Measurements from ENCODE around the gene GPR158. TPM values are rescaled to one million over a fixed set of nuclear protein-coding genes. Genes with fewer than 3 reads are reported as not detected.

The GPR158 gene
- total RNA-seq, 1 experiment from 2014 or later = 2.9 TPM

DNA sequence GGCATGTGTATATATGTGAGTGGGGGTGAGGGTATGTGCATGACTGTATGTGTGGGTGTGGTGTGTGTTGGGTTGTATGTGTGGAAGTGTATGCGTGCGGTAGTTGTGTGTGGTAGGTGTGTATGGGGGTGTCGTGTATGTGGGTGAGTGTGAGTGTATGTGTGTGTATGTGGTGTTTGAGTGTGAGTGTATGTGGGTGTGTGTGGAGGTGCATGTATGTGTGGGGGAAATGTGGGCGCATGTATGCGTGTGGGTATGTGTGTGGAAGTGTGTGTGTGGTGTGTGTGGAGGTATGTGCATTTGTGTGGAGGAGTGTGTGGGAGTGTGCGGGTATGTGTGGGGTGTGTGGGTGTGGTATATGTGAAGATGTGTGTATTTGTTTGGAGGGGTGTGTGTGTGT, 269.5 kb downstream of the GPR158 start:
- Histone ChIP-seq H3K4me2 (ENCODE audit: low read length) (no peak overlapping the region), H2AFZ (ENCODE audit: low read depth, low read length, poor library complexity, severe bottlenecking) (no peak overlapping the region), H3K27ac (ENCODE audit: low read depth, low read length) (no peak overlapping the region), H3K9me3 (ENCODE audit: control insufficient read depth in 1 of 2, insufficient read depth in 1 of 2, low read depth in 1 of 2, low read length in 2 of 2) (no peaks in the 10 kb centered on the region), H3K4me1 (ENCODE audit: control insufficient read depth in 1 of 2, insufficient read depth in 2 of 2, low read length in 2 of 2) (no peaks in the 10 kb centered on the region), H3K36me3 (ENCODE audit: control insufficient read depth in 1 of 2, insufficient read depth in 2 of 2, low read length in 2 of 2) (no peaks in the 10 kb centered on the region), H4K20me1 (ENCODE audit: insufficient read depth) (no peaks in the 10 kb centered on the region), H3K4me3 (replicated peaks in 1 of 2; ENCODE audit: low read depth in 1 of 2, low read length in 2 of 2) (no peak overlapping the region), H3K79me2 (ENCODE audit: insufficient read depth, low read length) (no peaks in the 10 kb centered on the region), H3K9me2 (ENCODE audit: insufficient read depth) (no peaks in the 10 kb centered on the region), H3K27me3 (ENCODE audit: insufficient read depth, low read length) (no peaks in the 10 kb centered on the region), H3K9ac (ENCODE audit: low read length) (no peak overlapping the region)
- TF ChIP-seq FOSL1 (IDR thresholded peaks at IDR 0.05; ENCODE audit: low read depth) (no peak), SP1 (IDR thresholded peaks at IDR 0.05; ENCODE audit: low read depth) (no peak)
- ChIA-PET POLR2A (no interaction called here), CTCF (no interaction called here), RAD21 (ENCODE audit: low non-redundant PET in 1 of 2, low total read pairs in 2 of 2, uncharacterized antibody in 2 of 2, unreplicated experiment in 2 of 2) (no interaction called here)
- no TSS peak for BruUV-seq (replicated peaks)
- ATAC-seq = no peak
- intact Hi-C loops (cut with micrococcal nuclease) = no loop called here
- no peak for DNase-seq (ENCODE audit: low read depth, low spot score)

- Histone ChIP-seq H3K4me3 (replicated peaks in 1 of 2; ENCODE audit: low read depth in 1 of 2, low read length in 2 of 2) (no peak overlapping the region), H2AFZ (ENCODE audit: low read depth, low read length, poor library complexity, severe bottlenecking) (no peak overlapping the region), H3K4me1 (ENCODE audit: control insufficient read depth in 1 of 2, insufficient read depth in 2 of 2, low read length in 2 of 2) (no peaks in the 10 kb centered on the region), H3K9ac (ENCODE audit: low read length) (no peak overlapping the region), H3K79me2 (ENCODE audit: insufficient read depth, low read length) (no peaks in the 10 kb centered on the region), H3K36me3 (ENCODE audit: control insufficient read depth in 1 of 2, insufficient read depth in 2 of 2, low read length in 2 of 2) (no peaks in the 10 kb centered on the region), H4K20me1 (ENCODE audit: insufficient read depth) (no peaks in the 10 kb centered on the region), H3K4me2 (ENCODE audit: low read length) (no peak overlapping the region), H3K27ac (ENCODE audit: low read depth, low read length) (no peak overlapping the region), H3K9me2 (ENCODE audit: insufficient read depth) (no peaks in the 10 kb centered on the region), H3K27me3 (ENCODE audit: insufficient read depth, low read length) (no peaks in the 10 kb centered on the region), H3K9me3 (ENCODE audit: control insufficient read depth in 1 of 2, insufficient read depth in 1 of 2, low read depth in 1 of 2, low read length in 2 of 2) (no peaks in the 10 kb centered on the region)
- DNase-seq (ENCODE audit: low read depth, low spot score) (no peak), ATAC-seq (no peak)
- POLR2A ChIA-PET = no interaction called here
- BruUV-seq (replicated peaks) = no TSS peak
- CTCF ChIA-PET = no interaction called here
- no peak for TF ChIP-seq FOSL1 (IDR thresholded peaks at IDR 0.05; ENCODE audit: low read depth)
- TF ChIP-seq POLR2AphosphoS5 (IDR thresholded peaks at IDR 0.05; ENCODE audit: low read depth, low read length) = no peak
- no peak for TF ChIP-seq MAX (IDR thresholded peaks at IDR 0.05)
- no peak for TF ChIP-seq SRF (IDR thresholded peaks at IDR 0.05; ENCODE audit: low read depth)
- TF ChIP-seq SIN3A (IDR thresholded peaks at IDR 0.05; ENCODE audit: low read depth) = no peak
- no peak for TF ChIP-seq CEBPB (IDR thresholded peaks at IDR 0.05; ENCODE audit: low read depth)
- RAD21 ChIA-PET (ENCODE audit: low non-redundant PET in 1 of 2, low total read pairs in 2 of 2, uncharacterized antibody in 2 of 2, unreplicated experiment in 2 of 2) = no interaction called here
- intact Hi-C loops (cut with micrococcal nuclease) = no loop called here
Observed at GRCh38 chr10:25451401-25451800, 276.6 kb downstream of the GPR158 start.
